Measurements from ENCODE around the gene CDK5RAP3.

- no peak for TF ChIP-seq ZNF704 (CRISPR knock-in tag; IDR thresholded peaks at IDR 0.05; ENCODE audit: borderline replicate concordance)
- no peak for TF ChIP-seq USF2 (IDR thresholded peaks at IDR 0.05; ENCODE audit: low read depth, low read length)
- TF ChIP-seq USF2 (CRISPR knock-in tag; IDR thresholded peaks at IDR 0.05; ENCODE audit: borderline replicate concordance): no peak
- no peak for TF ChIP-seq EP300 (IDR thresholded peaks at IDR 0.05; ENCODE audit: low read depth in 2 of 2, low read length in 2 of 2)
- TF ChIP-seq EP300 (CRISPR knock-in tag; IDR thresholded peaks at IDR 0.05; ENCODE audit: borderline replicate concordance): no peak
- no peak for TF ChIP-seq EZH2 (conservative IDR thresholded peaks at IDR 0.05; ENCODE audit: low read depth, low read length)
- no peak for TF ChIP-seq POLR2AphosphoS5 (IDR thresholded peaks at IDR 0.05; ENCODE audit: low read depth, low read length)
- no peak for TF ChIP-seq ZNF337 (CRISPR knock-in tag; IDR thresholded peaks at IDR 0.05; ENCODE audit: borderline replicate concordance, low read depth)
- no peak for TF ChIP-seq CTCF (CRISPR knock-in tag; IDR thresholded peaks at IDR 0.05)
- no peak for TF ChIP-seq ZNF558 (CRISPR knock-in tag; IDR thresholded peaks at IDR 0.05; ENCODE audit: borderline replicate concordance)
- TF ChIP-seq ZFP36 (IDR thresholded peaks at IDR 0.05; ENCODE audit: borderline replicate concordance, low read depth, low read length, partially characterized antibody): no peak
- no peak for TF ChIP-seq ZNF24 (IDR thresholded peaks at IDR 0.05)
- no peak for TF ChIP-seq HINFP (CRISPR knock-in tag; IDR thresholded peaks at IDR 0.05; ENCODE audit: low read depth)
Measured at GRCh38 chr17:47961406-47961805, 9.5 kb upstream of the CDK5RAP3 start.
